GM20000 (cell line): ENCODE data around the gene TRIM56.
A peak's percentile ranks its signal among the peaks of the same experiment; 100 is the strongest.
"Not testable (repeated sequence)": the region's sequence is repeated elsewhere in the genome, so short reads cannot be mapped to it uniquely, and the experiment has no call there.

ENCODE experiments used
- DNase-seq: peaks from one replicate; pipeline ENCODE4 v3.0.0; 2012; ENCODE audit warnings: low spot score
- TF ChIP-seq, protein P1 (sequence below): IDR thresholded peaks from 2 replicates; pipeline ENCODE4 v1.5.1; 2012; ENCODE audit warnings: mild to moderate bottlenecking, control low read depth; ENCODE audit errors: extremely low read depth, missing control alignments

TRIM56 gene

DNA sequence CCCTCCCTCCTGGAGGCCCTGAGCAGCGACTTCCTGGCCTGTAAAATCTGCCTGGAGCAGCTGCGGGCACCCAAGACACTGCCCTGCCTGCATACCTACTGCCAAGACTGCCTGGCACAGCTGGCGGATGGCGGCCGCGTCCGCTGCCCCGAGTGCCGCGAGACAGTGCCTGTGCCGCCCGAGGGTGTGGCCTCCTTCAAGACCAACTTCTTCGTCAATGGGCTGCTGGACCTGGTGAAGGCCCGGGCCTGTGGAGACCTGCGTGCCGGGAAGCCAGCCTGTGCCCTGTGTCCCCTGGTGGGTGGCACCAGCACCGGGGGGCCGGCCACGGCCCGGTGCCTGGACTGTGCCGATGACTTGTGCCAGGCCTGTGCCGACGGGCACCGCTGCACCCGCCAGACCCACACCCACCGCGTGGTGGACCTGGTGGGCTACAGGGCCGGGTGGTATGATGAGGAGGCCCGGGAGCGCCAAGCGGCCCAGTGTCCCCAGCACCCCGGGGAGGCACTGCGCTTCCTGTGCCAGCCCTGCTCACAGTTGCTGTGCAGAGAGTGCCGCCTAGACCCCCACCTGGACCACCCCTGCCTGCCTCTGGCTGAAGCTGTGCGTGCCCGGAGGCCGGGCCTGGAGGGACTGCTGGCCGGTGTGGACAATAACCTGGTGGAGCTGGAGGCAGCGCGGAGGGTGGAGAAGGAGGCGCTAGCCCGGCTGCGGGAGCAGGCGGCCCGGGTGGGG is 2.2 kb downstream of the TRIM56 start:
- DNase-seq: no peak
- TF ChIP-seq, protein P1, sequence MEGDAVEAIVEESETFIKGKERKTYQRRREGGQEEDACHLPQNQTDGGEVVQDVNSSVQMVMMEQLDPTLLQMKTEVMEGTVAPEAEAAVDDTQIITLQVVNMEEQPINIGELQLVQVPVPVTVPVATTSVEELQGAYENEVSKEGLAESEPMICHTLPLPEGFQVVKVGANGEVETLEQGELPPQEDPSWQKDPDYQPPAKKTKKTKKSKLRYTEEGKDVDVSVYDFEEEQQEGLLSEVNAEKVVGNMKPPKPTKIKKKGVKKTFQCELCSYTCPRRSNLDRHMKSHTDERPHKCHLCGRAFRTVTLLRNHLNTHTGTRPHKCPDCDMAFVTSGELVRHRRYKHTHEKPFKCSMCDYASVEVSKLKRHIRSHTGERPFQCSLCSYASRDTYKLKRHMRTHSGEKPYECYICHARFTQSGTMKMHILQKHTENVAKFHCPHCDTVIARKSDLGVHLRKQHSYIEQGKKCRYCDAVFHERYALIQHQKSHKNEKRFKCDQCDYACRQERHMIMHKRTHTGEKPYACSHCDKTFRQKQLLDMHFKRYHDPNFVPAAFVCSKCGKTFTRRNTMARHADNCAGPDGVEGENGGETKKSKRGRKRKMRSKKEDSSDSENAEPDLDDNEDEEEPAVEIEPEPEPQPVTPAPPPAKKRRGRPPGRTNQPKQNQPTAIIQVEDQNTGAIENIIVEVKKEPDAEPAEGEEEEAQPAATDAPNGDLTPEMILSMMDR: no peak

DNA sequence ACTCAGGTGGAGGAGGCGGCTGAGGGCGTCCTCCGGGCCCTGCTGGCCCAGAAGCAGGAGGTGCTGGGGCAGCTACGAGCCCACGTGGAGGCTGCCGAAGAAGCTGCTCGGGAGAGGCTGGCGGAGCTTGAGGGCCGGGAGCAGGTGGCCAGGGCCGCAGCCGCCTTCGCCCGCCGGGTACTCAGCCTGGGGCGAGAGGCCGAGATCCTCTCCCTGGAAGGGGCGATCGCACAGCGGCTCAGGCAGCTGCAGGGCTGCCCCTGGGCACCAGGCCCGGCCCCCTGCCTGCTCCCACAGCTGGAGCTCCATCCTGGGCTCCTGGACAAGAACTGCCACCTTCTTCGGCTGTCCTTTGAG is 2.8 kb downstream of the TRIM56 start:
- TF ChIP-seq, protein P1: no peak
- no peak for DNase-seq

DNA sequence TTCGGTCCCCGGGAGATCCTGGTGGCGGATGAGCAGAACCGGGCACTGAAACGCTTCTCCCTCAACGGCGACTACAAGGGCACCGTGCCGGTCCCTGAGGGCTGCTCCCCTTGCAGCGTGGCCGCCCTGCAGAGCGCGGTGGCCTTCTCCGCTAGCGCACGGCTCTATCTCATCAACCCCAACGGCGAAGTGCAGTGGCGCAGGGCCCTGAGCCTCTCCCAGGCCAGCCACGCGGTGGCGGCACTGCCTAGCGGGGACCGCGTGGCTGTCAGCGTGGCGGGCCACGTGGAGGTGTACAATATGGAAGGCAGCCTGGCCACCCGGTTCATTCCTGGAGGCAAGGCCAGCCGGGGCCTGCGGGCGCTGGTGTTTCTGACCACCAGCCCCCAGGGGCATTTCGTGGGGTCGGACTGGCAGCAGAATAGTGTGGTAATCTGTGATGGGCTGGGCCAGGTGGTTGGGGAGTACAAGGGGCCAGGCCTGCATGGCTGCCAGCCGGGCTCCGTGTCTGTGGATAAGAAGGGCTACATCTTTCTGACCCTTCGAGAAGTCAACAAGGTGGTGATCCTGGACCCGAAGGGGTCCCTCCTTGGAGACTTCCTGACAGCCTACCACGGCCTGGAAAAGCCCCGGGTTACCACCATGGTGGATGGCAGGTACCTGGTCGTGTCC is 3.7 kb downstream of the TRIM56 start:
- TF ChIP-seq, protein P1: no peak
- DNase-seq: no peak

DNA sequence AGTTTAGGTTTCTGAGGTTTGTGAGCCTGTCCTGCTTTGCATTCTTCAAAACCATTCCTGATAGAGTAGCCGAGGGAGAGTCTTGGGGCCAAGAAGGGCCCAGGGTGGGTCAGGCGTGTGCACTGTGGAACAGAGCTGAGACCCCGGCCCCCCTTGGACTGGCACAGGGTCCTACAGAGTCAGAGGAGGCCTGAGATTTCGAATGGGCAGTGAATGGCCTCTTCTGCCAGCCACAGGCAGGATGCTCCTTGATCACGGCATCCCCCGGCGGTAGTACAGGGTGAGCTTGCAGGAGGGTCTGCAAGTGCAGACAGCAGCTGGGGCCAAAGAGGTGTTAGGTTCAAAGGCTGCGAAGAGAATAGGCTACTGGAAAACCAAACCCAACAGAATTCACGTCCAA is 4.6 kb downstream of the TRIM56 start:
- TF ChIP-seq, protein P1: no peak
- DNase-seq: no peak

DNA sequence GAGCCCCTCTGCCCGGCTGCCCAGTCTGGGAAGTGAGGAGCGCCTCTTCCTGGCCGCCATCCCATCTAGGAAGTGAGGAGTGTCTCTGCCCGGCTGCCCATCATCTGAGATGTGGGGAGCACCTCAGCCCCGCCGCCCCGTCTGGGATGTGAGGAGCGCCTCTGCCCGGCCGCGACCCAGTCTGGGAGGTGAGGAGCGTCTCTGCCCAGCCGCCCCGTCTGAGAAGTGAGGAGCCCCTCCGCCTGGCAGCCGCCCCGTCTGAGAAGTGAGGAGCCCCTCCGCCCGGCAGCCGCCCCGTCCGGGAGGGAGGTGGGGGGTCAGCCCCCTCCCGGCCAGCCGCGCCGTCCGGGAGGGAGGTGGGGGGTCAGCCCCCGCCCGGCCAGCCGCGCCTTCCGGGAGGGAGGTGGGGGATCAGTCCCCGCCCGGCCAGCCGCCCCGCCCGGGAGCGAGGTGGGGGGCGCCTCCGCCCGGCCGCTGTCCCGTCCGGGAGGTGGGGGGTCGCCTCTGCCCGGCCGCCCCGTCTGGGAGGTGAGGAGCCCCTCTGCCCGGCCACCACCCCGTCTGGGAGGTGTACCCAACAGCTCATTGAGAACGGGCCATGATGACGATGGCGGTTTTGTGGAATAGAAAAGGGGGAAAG is 7.1 kb downstream of the TRIM56 start:
- not testable (repeated sequence) for DNase-seq

DNA sequence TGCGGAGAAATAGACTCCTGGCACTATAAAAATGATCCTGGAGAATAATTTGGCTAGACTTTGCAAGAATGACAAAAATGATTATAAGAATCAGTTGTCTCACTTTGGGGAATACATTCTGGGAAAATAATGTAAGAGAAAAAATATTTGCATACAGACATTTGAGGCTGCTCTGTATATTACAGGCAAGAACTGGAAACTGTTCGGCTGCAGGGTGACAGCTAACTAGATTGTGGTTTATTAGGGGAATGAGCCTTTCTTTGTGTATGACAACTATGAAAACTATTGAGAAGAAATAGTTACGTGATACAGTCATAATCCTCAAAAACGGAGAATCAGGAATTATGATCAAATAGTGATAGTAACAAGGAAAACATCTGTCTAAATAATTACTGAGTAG is 8.6 kb downstream of the TRIM56 start:
- DNase-seq: peak; percentile 4
- TF ChIP-seq, protein P1: no peak

DNA sequence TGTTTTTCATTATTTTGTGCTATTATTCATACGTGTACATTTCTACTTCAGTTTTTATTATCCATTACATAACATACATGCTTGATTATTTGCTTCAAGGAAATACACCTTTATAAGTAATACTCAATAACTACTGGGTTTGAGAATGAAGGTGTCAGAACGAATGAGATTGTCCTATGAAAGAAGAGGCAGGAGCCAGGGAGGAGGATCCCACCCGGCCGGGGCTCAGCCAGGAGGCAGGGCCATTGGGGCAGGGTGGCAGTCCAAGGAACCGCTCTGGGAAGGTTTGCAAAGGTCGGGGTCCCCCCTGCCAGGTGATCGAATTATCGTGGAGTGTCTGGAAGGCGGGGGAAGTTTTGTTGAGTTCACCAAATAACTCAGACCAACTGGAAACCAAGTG is 9.1 kb downstream of the TRIM56 start:
- TF ChIP-seq, protein P1: no peak
- DNase-seq: no peak
